Measurements from ENCODE around the gene CDC42BPB. TPM values are rescaled to one million over a fixed set of nuclear protein-coding genes. Genes with fewer than 3 reads are reported as not detected.
A peak's percentile ranks its signal among the peaks of the same experiment; 100 is the strongest.

The CDC42BPB gene
- total RNA-seq, 1 experiment from 2014 or later: 84.4 TPM

DNA sequence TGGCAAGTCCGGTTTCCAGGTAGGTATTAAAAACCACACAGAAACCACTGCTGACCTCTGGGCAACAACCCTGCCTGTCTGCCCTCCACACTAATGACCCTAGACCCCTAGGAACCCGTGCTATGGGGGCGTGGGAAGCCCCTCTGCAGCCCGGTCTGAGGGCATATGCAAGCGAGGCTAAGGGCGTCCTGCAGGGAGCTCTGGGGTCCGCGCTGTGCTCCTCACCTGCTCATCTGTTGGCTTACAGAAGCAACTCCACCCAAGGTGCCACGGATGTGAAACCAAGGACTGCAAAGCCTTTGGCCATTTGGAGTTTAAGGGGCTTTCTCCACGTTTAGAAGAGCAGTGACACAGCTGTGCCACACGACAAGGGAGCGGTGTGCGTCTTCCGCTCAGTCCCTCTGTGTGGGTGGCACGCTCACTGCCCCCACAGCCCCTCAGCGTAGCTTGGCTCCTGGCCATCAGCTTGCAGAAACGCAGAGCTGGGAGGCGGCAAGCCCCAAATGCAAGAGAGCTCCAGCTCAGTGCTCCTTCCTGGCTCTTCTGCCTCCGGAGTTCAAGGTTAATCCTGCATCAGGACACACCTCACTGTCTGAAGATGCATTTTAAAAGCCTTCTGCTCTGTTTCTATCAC is 116.5 kb downstream of the CDC42BPB start:
- intact Hi-C loops (cut with micrococcal nuclease; ENCODE audit: unreplicated experiment): no loop called here
- H3K36me3 ChIP-seq (ENCODE audit: control insufficient read depth, insufficient read depth, low read length): 0 out of 2 replicates have a peak, but pooled peaks cover 2% of the 10 kb centered on the region
- no peak for DNase-seq (ENCODE audit: low read depth, low spot score)

GRCh38 chr14:102939820-102940561 is 117.4 kb downstream of the CDC42BPB start:
- Histone ChIP-seq H3K9me3 (ENCODE audit: control insufficient read depth, insufficient read depth, low read depth, low read length) (no peaks in the 10 kb centered on the region), H3K36me3 (ENCODE audit: control insufficient read depth, insufficient read depth, low read length) (no peaks in the 10 kb centered on the region), H3K4me3 (ENCODE audit: low read depth in 2 of 2, low read length in 2 of 2) (no peak overlapping the region), H3K27ac (ENCODE audit: low read length) (no peak overlapping the region), H3K27me3 (ENCODE audit: control insufficient read depth, insufficient read depth, low read length) (no peaks in the 10 kb centered on the region), H3K4me1 (ENCODE audit: control insufficient read depth, insufficient read depth, low read length) (no peaks in the 10 kb centered on the region)
- TF ChIP-seq SIN3A (IDR thresholded peaks at IDR 0.05; ENCODE audit: borderline replicate concordance, insufficient read depth, low read depth, low read length): no peak
- no peak for TF ChIP-seq POLR2AphosphoS5 (IDR thresholded peaks at IDR 0.05; ENCODE audit: low read depth, low read length)
- no peak for TF ChIP-seq CTCF (IDR thresholded peaks at IDR 0.05)
- TF ChIP-seq TCF7L2 (IDR thresholded peaks at IDR 0.05; ENCODE audit: low read depth, low read length): no peak
- TF ChIP-seq, protein P1, sequence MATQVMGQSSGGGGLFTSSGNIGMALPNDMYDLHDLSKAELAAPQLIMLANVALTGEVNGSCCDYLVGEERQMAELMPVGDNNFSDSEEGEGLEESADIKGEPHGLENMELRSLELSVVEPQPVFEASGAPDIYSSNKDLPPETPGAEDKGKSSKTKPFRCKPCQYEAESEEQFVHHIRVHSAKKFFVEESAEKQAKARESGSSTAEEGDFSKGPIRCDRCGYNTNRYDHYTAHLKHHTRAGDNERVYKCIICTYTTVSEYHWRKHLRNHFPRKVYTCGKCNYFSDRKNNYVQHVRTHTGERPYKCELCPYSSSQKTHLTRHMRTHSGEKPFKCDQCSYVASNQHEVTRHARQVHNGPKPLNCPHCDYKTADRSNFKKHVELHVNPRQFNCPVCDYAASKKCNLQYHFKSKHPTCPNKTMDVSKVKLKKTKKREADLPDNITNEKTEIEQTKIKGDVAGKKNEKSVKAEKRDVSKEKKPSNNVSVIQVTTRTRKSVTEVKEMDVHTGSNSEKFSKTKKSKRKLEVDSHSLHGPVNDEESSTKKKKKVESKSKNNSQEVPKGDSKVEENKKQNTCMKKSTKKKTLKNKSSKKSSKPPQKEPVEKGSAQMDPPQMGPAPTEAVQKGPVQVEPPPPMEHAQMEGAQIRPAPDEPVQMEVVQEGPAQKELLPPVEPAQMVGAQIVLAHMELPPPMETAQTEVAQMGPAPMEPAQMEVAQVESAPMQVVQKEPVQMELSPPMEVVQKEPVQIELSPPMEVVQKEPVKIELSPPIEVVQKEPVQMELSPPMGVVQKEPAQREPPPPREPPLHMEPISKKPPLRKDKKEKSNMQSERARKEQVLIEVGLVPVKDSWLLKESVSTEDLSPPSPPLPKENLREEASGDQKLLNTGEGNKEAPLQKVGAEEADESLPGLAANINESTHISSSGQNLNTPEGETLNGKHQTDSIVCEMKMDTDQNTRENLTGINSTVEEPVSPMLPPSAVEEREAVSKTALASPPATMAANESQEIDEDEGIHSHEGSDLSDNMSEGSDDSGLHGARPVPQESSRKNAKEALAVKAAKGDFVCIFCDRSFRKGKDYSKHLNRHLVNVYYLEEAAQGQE (IDR thresholded peaks at IDR 0.05; ENCODE audit: insufficient read depth in 1 of 2, low read depth in 2 of 2, low read length in 1 of 2): no peak
- in situ Hi-C loops (cut with HindIII; ENCODE audit: low pct_unique_long_range_greater_than_20kb, low sequenced_read_pairs): no loop called here
- TSS peak; percentile 30 for BruUV-seq (replicated peaks)
- CTCF ChIA-PET: no interaction called here
- intact Hi-C loops (cut with micrococcal nuclease; ENCODE audit: unreplicated experiment): no loop called here
- POLR2A ChIA-PET: no interaction called here
- DNase-seq (ENCODE audit: low read depth, low spot score) (no peak), ATAC-seq (no peak)

More for the DNA sequence above, 116.5 kb downstream of the CDC42BPB start:
- no peak overlapping the region for H3K27ac ChIP-seq (ENCODE audit: low read length)
- BruUV-seq (replicated peaks): no TSS peak
- in situ Hi-C loops (cut with HindIII; ENCODE audit: low pct_unique_long_range_greater_than_20kb, low sequenced_read_pairs): no loop called here
- no peak for ATAC-seq
- H3K4me1 ChIP-seq (ENCODE audit: control insufficient read depth, insufficient read depth, low read length): no peaks in the 10 kb centered on the region
- H3K27me3 ChIP-seq (ENCODE audit: control insufficient read depth, insufficient read depth, low read length): no peaks in the 10 kb centered on the region
- ChIA-PET POLR2A (no interaction called here), CTCF (no interaction called here)
- H3K4me3 ChIP-seq (ENCODE audit: low read depth in 2 of 2, low read length in 2 of 2): no peak overlapping the region
- TF ChIP-seq SIN3A (IDR thresholded peaks at IDR 0.05; ENCODE audit: borderline replicate concordance, insufficient read depth, low read depth, low read length) (no peak), CTCF (IDR thresholded peaks at IDR 0.05) (no peak), TCF7L2 (IDR thresholded peaks at IDR 0.05; ENCODE audit: low read depth, low read length) (no peak), POLR2AphosphoS5 (IDR thresholded peaks at IDR 0.05; ENCODE audit: low read depth, low read length) (no peak)
- TF ChIP-seq, protein P1 (IDR thresholded peaks at IDR 0.05; ENCODE audit: insufficient read depth in 1 of 2, low read depth in 2 of 2, low read length in 1 of 2): no peak
- no peaks in the 10 kb centered on the region for H3K9me3 ChIP-seq (ENCODE audit: control insufficient read depth, insufficient read depth, low read depth, low read length)

Data from Panc1 (cell line).